HepG2 (cell line): ENCODE measurements around the gene COCH. TPM values are rescaled to one million over a fixed set of nuclear protein-coding genes. Genes with fewer than 3 reads are reported as not detected.
A peak's percentile ranks its signal among the peaks of the same experiment; 100 is the strongest.

Source experiments
- ARID2 ChIP-seq: sonication (generic); formaldehyde crosslinking; IDR thresholded peaks from 2 replicates; pipeline ENCODE4 v1.8.1; 2022; ENCODE audit warnings: mild to moderate bottlenecking, missing genetic modification reagents, borderline replicate concordance
- CAMTA2 ChIP-seq: sonication (generic); formaldehyde crosslinking; IDR thresholded peaks from 2 replicates; pipeline ENCODE4 v1.4.0; 2020; ENCODE audit warnings: mild to moderate bottlenecking, missing genetic modification reagents, borderline replicate concordance
- CCAR2 ChIP-seq: fragments of 200-400 bp; formaldehyde crosslinking; optimal IDR thresholded peaks from 2 replicates; pipeline ENCODE3; 2018; ENCODE audit warnings: low read depth, mild to moderate bottlenecking, low read length, moderate library complexity
- GTF3A ChIP-seq: sonication (generic); formaldehyde crosslinking; conservative IDR thresholded peaks from 2 replicates; pipeline ENCODE4 v1.4.0; 2020; ENCODE audit warnings: mild to moderate bottlenecking, missing genetic modification reagents
- HMGA1 ChIP-seq: sonication (generic); formaldehyde crosslinking; conservative IDR thresholded peaks from 2 replicates; pipeline ENCODE4 v1.4.0; 2020; ENCODE audit warnings: missing genetic modification reagents
- HNRNPK ChIP-seq: fragments of 200-400 bp; formaldehyde crosslinking; IDR thresholded peaks from 2 replicates; pipeline ENCODE4 v1.6.1; 2018; ENCODE audit warnings: low read length, low read depth, moderate library complexity, mild to moderate bottlenecking; ENCODE audit not compliant: poor library complexity, severe bottlenecking
- KDM2A ChIP-seq: sonication (generic); formaldehyde crosslinking; IDR thresholded peaks from 2 replicates; pipeline ENCODE4 v1.4.0; 2020; ENCODE audit warnings: low read depth, missing genetic modification reagents, borderline replicate concordance
- NCOR1 ChIP-seq: fragments of 200-600 bp; sonication (generic); IDR thresholded peaks from 2 replicates; pipeline ENCODE4 v1.7.0; 2017; ENCODE audit warnings: antibody characterized with exemption, low read length, borderline replicate concordance
- PCBP2 ChIP-seq: fragments of 200-400 bp; formaldehyde crosslinking; optimal IDR thresholded peaks from 2 replicates; pipeline ENCODE3; 2018; ENCODE audit warnings: low read length, low read depth; ENCODE audit not compliant: poor library complexity, severe bottlenecking
- PRPF4 ChIP-seq: fragments of 200-400 bp; formaldehyde crosslinking; IDR thresholded peaks from 2 replicates; pipeline ENCODE4 v1.6.1; 2016; ENCODE audit warnings: low read length, low read depth; ENCODE audit not compliant: poor library complexity, severe bottlenecking
- RFX5 ChIP-seq: IDR thresholded peaks from 2 replicates; pipeline ENCODE4 v1.6.1; 2011; ENCODE audit warnings: low read depth, low read length, improper control_type of control experiment
- SOX13 ChIP-seq, 3 experiments: fragments of 450-650 bp in 1 of 3; sonication (generic) in 1 of 3; formaldehyde crosslinking in 1 of 3; IDR thresholded peaks in 2 of 3; conservative IDR thresholded peaks in 1 of 3; 2 replicates each; pipeline versions ENCODE4 v1.5.0 to v1.6.1; 2016 to 2020; ENCODE audit warnings: antibody characterized with exemption in 1 of 3, mild to moderate bottlenecking in 1 of 3, missing compliant biosample characterization in 1 of 3, missing genetic modification reagents in 1 of 3, moderate library complexity in 1 of 3
- SRSF1 ChIP-seq: fragments of 200-400 bp; formaldehyde crosslinking; optimal IDR thresholded peaks from 2 replicates; pipeline ENCODE3; 2017; ENCODE audit warnings: mild to moderate bottlenecking, low read depth, low read length, moderate library complexity
- TBL1XR1 ChIP-seq: fragments of 150-350 bp; IDR thresholded peaks from 2 replicates; pipeline ENCODE4 v1.6.1; 2014; ENCODE audit warnings: borderline replicate concordance, low read length; ENCODE audit not compliant: partially characterized antibody
- TRIM24 ChIP-seq: sonication (generic); formaldehyde crosslinking; IDR thresholded peaks from 2 replicates; pipeline ENCODE4 v1.8.0; 2022; ENCODE audit warnings: mild to moderate bottlenecking, missing genetic modification reagents
- ZNF225 ChIP-seq: sonication (generic); formaldehyde crosslinking; IDR thresholded peaks from 2 replicates; pipeline ENCODE4 v1.4.0; 2020; ENCODE audit warnings: mild to moderate bottlenecking, missing genetic modification reagents
- ZNF430 ChIP-seq: sonication (generic); formaldehyde crosslinking; IDR thresholded peaks from 2 replicates; pipeline ENCODE4 v1.9.0; 2021; ENCODE audit warnings: mild to moderate bottlenecking, missing genetic modification reagents
- ZNF496 ChIP-seq: sonication (generic); formaldehyde crosslinking; IDR thresholded peaks from 2 replicates; pipeline ENCODE4 v1.8.1; 2023; ENCODE audit warnings: mild to moderate bottlenecking, moderate library complexity, missing genetic modification reagents; ENCODE audit not compliant: insufficient replicate concordance
- ZNF773 ChIP-seq: sonication (generic); formaldehyde crosslinking; IDR thresholded peaks from 2 replicates; pipeline ENCODE4 v1.4.0; 2020; ENCODE audit warnings: missing genetic modification reagents, borderline replicate concordance
- ZNF83 ChIP-seq: sonication (generic); formaldehyde crosslinking; IDR thresholded peaks from 2 replicates; pipeline ENCODE4 v1.4.0; 2020; ENCODE audit warnings: missing genetic modification reagents, mild to moderate bottlenecking, borderline replicate concordance
- ZSCAN29 ChIP-seq: sonication (generic); formaldehyde crosslinking; conservative IDR thresholded peaks from 2 replicates; pipeline ENCODE4 v1.4.0; 2020; ENCODE audit warnings: mild to moderate bottlenecking, missing genetic modification reagents
- polyA plus RNA-seq, 8 experiments: library from polyadenylated mRNA; depleted of rRNA in 3 of 8; stranded (reverse) in 7 of 8; unstranded in 1 of 8; fragments of >200 nt; fragmentation: Illumina TruSeq in 4 of 8; extraction: Trizol in 4 of 8; gene quantifications; 2 replicates each; pipeline versions ENCODE4 v1.2.1 to v1.2.3, GENCODE V29; 2011 to 2016; ENCODE audit warnings: low read depth in 4 of 8, missing spikeins in 1 of 8, mixed read lengths in 1 of 8; ENCODE audit not compliant: insufficient read depth in 1 of 8
- total RNA-seq, 5 experiments: library from RNA; depleted of rRNA; stranded (reverse); fragments of >200 nt; fragmentation: Illumina TruSeq; extraction: Trizol; gene quantifications; 2 replicates each; pipeline ENCODE4 v1.2.3, GENCODE V29; 2016; ENCODE audit warnings: low read depth in 1 of 5
- TF ChIP-seq, protein P1 (sequence below): sonication (generic); formaldehyde crosslinking; IDR thresholded peaks from 2 replicates; pipeline ENCODE4 v1.4.0; 2020; ENCODE audit warnings: missing genetic modification reagents
- TF ChIP-seq, protein P2 (sequence below): sonication (generic); formaldehyde crosslinking; IDR thresholded peaks from 2 replicates; pipeline ENCODE4 v1.5.0; 2020; ENCODE audit warnings: missing genetic modification reagents, mild to moderate bottlenecking, borderline replicate concordance
- TF ChIP-seq, protein P3 (sequence below): IDR thresholded peaks from 2 replicates; pipeline ENCODE4 v1.6.1; 2016; ENCODE audit warnings: missing biosample characterization, missing genetic modification reagents, low read depth
- TF ChIP-seq, protein P4 (sequence below): sonication (generic); formaldehyde crosslinking; IDR thresholded peaks from 2 replicates; pipeline ENCODE4 v1.4.0; 2020; ENCODE audit warnings: missing genetic modification reagents

The COCH gene
- total and polyA plus RNA-seq, 2 of the 13 experiments (the other 11 are each of a cell fraction or from before 2014, with no cell fraction given), result 78.2 to 79.3 TPM

DNA sequence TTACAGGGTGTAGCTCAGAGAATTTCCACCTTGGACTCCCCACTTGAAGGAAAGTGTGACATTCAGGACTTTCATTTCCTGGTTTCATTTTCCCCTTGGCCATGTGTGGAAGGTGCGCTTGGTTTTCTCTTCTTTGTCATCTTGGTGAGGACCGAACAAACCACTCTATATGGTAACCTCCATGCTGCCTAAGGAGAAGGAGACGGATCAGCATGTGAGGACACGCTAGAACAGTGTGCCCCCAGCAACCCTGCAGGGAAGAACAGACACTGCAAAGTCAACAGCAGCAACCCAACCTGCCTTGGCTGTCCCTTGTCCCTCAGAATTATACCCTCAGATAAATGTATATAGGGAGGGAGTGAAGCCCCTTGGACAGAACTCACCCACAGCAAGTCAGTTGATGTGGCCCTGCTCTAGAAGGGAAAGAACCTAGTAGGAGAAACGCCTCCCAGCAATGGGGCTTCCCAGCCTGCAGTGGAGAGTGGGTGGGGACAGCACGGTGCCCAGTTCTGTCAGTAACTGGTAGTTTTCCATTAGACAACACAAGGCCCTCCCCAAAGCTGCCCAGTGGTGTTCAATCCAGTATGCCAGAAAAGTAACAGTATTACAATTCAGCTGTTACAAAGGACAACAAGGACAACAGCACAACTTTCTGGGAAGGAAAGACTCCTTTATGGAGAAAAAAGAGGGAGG is 18.9 kb upstream of the COCH start (continued):
- TF ChIP-seq ZNF83 (no peak), CCAR2 (no peak), RFX5 (no peak), KDM2A (CRISPR knock-in tag) (0 out of 2 replicates have a peak, but pooled peaks have one; percentile 23), ZNF496 (CRISPR knock-in tag) (no peak), ZNF225 (CRISPR knock-in tag) (0 out of 2 replicates have a peak, but pooled peaks have one; percentile 35), TRIM24 (CRISPR knock-in tag) (no peak), TBL1XR1 (no peak), PCBP2 (no peak), ZSCAN29 (no peak), HNRNPK (no peak), CAMTA2 (CRISPR knock-in tag) (no peak), SRSF1 (no peak), ZNF773 (CRISPR knock-in tag) (no peak), ARID2 (CRISPR knock-in tag) (0 out of 2 replicates have a peak, but pooled peaks have one; percentile 28), SOX13 (IDR thresholded peaks at IDR 0.05) (no peak), SOX13 (CRISPR knock-in tag; conservative IDR thresholded peaks at IDR 0.05 in 1 of 2, IDR thresholded peaks at IDR 0.05 in 1 of 2) (0 out of 4 replicates have a peak, but pooled peaks of 1 of the 2 experiments have one; percentile 3), GTF3A (CRISPR knock-in tag) (no peak), NCOR1 (no peak), ZNF430 (CRISPR knock-in tag) (no peak), HMGA1 (CRISPR knock-in tag) (no peak), PRPF4 (no peak)
- TF ChIP-seq, protein P1, sequence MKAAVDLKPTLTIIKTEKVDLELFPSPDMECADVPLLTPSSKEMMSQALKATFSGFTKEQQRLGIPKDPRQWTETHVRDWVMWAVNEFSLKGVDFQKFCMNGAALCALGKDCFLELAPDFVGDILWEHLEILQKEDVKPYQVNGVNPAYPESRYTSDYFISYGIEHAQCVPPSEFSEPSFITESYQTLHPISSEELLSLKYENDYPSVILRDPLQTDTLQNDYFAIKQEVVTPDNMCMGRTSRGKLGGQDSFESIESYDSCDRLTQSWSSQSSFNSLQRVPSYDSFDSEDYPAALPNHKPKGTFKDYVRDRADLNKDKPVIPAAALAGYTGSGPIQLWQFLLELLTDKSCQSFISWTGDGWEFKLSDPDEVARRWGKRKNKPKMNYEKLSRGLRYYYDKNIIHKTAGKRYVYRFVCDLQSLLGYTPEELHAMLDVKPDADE (CRISPR knock-in tag), result no peak
- TF ChIP-seq, protein P2, sequence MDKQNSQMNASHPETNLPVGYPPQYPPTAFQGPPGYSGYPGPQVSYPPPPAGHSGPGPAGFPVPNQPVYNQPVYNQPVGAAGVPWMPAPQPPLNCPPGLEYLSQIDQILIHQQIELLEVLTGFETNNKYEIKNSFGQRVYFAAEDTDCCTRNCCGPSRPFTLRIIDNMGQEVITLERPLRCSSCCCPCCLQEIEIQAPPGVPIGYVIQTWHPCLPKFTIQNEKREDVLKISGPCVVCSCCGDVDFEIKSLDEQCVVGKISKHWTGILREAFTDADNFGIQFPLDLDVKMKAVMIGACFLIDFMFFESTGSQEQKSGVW, result no peak
- TF ChIP-seq, protein P3, sequence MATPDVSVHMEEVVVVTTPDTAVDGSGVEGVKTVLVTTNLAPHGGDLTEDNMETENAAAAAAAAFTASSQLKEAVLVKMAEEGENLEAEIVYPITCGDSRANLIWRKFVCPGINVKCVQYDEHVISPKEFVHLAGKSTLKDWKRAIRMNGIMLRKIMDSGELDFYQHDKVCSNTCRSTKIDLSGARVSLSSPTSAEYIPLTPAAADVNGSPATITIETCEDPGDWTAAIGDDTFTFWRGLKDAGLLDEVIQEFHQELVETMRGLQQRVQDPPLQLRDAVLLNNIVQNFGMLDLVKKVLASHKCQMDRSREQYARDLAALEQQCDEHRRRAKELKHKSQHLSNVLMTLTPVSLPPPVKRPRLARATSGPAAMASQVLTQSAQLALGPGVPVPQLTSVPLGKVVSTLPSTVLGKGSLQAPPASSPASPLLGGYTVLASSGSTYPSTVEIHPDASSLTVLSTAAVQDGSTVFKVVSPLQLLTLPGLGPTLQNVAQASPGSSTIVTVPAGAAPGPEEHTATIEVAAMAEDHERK (CRISPR knock-in tag), result no peak
- TF ChIP-seq, protein P4, sequence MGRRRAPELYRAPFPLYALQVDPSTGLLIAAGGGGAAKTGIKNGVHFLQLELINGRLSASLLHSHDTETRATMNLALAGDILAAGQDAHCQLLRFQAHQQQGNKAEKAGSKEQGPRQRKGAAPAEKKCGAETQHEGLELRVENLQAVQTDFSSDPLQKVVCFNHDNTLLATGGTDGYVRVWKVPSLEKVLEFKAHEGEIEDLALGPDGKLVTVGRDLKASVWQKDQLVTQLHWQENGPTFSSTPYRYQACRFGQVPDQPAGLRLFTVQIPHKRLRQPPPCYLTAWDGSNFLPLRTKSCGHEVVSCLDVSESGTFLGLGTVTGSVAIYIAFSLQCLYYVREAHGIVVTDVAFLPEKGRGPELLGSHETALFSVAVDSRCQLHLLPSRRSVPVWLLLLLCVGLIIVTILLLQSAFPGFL (CRISPR knock-in tag), result no peak
